Muscle layer of duodenum (tissue), 2 donors: Measurements from ENCODE around the gene REXO1.

Experiments used
- H3K27ac ChIP-seq: one replicate; pipeline ENCODE4 v1.7.0; 2013; ENCODE audit warnings: mild to moderate bottlenecking, low read length
- H3K27me3 ChIP-seq: one replicate; pipeline ENCODE4 v1.7.0; 2013; ENCODE audit warnings: low read depth, mild to moderate bottlenecking, control low read depth, low read length
- H3K36me3 ChIP-seq, 2 donors: one replicate each; pipeline ENCODE4 v1.7.0; 2013; ENCODE audit warnings: low read length in 2 of 2, control low read depth in 1 of 2, mild to moderate bottlenecking in 1 of 2; ENCODE audit not compliant: insufficient read depth in 2 of 2, control insufficient read depth in 1 of 2
- H3K4me1 ChIP-seq, 2 donors: one replicate each; pipeline ENCODE4 v1.7.0; 2013; ENCODE audit warnings: low read length in 2 of 2, mild to moderate bottlenecking in 2 of 2, control low read depth in 1 of 2, moderate library complexity in 1 of 2; ENCODE audit not compliant: insufficient read depth in 2 of 2, control insufficient read depth in 1 of 2
- H3K4me3 ChIP-seq, 2 donors: one replicate each; pipeline ENCODE4 v1.7.0; 2013; ENCODE audit warnings: low read length in 2 of 2, low read depth in 1 of 2, mild to moderate bottlenecking in 1 of 2
- H3K9me3 ChIP-seq, 2 donors: one replicate each; pipeline ENCODE4 v1.7.0; 2013; ENCODE audit warnings: low read length in 2 of 2, control low read depth in 1 of 2, mild to moderate bottlenecking in 1 of 2; ENCODE audit not compliant: control insufficient read depth in 1 of 2
- donor health status: healthy.

REXO1 gene

DNA sequence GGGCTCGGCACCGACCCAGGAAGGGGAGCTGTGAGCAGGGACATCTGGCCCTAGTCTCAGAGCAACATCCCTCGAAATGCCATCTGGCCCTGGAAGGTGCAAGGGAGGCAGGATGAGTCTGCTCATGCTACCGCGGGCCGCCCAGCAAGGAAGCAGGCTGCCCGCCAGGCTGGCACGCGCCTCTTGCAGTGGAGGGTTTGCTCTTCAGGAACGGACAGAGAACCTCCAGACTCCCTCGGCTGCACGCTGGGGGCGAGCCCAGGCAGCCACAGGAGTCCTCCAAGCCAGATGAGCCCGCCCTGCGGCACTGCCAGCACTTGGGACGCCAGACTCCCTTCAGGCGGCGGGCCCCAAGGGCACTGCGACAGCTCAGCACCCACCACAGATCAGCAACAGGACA lies 26.1 kb downstream of the REXO1 start:
- Histone ChIP-seq H3K27ac (no peak overlapping the region), H3K36me3 (peaks cover 16 to 74% of the 10 kb centered on the region in 2 donors)

DNA sequence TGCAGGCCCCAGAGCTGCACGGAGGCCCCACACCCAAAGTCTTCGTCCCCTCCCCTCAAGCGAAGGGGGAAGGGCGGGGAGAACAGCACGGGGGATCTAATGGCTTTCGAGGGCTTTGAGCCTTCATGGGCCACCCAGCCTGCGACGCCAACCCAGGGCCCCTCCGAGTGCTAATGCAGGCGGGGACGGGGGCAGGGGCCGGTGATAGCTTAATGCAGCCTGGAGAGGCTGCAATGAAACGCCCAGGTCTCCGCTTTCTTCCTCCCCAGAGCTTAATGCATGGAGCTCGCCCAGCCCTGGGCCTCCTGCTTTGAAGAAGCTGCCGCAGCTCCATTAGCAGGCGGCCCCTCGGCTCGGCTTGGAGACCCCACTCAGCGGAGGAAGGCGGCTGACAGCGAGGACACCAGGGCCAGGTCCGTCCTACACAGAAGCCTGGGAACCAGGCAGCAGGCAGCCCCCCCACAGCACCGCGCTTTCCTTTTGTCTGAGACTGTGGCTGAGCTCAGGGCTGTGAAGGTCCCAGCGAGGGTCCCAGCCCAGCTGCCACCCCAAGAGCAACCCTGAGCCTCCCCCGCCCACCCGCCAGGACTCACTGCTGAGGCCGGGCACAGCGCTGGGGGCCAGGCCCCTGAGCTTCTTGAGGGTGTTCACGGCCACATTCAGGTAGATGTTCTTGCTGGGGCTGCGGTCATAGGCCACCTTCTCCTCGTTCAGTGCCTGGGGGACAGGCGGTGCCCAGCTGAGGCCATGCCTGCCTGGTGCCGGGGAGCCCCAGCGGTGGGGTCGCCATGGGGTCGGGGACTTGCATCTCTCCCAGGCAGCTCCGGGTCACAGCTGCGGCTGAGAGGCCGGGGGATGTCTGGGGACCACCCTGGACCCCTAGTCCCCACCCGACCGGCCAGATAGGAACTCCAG lies 28.7 kb downstream of the REXO1 start:
- Histone ChIP-seq H3K27me3 (no peaks in the 10 kb centered on the region), H3K4me1 (no peaks in the 10 kb centered on the region), H3K36me3 (peaks cover 16 to 90% of the 10 kb centered on the region in 2 donors)

More for the DNA sequence above, 26.1 kb downstream of the REXO1 start:
- Histone ChIP-seq H3K9me3 (no peaks in the 10 kb centered on the region), H3K4me3 (no peak overlapping the region), H3K4me1 (peaks cover 0 to 11% of the 10 kb centered on the region in 2 donors), H3K27me3 (no peaks in the 10 kb centered on the region)

DNA sequence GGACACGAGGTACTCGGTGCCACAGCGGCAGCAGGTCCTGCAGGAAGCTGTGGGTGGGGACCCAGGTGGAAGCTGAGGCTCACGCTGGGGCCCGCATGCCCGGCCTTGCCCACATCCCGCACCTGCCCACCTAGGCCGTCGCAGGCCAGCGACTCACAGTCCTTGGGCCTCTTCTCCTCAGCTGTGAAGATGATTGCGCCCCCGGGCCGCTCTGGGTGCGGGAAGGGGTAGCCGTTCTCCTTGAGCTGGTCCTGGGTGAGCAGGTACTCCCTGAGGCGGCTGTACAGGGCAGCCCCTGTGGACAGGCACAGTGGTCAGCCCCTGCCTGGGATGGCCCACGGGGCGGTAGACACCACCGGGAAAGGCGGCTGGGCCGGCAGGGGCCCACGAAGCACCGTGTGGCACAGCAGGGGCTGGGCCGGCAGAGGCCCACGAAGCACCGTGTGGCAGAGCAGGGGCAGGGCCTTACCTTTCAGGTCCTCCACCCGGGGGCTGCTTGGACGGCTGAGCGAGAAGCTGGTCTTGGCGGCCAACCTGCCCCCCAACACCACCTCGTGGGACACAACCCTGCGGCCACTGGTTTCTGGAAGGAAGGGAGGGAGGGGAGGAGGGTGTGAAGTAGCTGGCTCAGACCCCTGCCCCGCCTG lies 29.6 kb downstream of the REXO1 start:
- H3K4me3 ChIP-seq = no peak overlapping the region
- peaks cover 16 to 84% of the 10 kb centered on the region in 2 donors for H3K36me3 ChIP-seq
- no peaks in the 10 kb centered on the region for H3K9me3 ChIP-seq
- H3K27ac ChIP-seq = no peak overlapping the region
- no peaks in the 10 kb centered on the region for H3K4me1 ChIP-seq
- no peaks in the 10 kb centered on the region for H3K27me3 ChIP-seq

More for the DNA sequence above, 28.7 kb downstream of the REXO1 start:
- no peaks in the 10 kb centered on the region for H3K9me3 ChIP-seq
- no peak overlapping the region for H3K4me3 ChIP-seq
- H3K27ac ChIP-seq = no peak overlapping the region

DNA sequence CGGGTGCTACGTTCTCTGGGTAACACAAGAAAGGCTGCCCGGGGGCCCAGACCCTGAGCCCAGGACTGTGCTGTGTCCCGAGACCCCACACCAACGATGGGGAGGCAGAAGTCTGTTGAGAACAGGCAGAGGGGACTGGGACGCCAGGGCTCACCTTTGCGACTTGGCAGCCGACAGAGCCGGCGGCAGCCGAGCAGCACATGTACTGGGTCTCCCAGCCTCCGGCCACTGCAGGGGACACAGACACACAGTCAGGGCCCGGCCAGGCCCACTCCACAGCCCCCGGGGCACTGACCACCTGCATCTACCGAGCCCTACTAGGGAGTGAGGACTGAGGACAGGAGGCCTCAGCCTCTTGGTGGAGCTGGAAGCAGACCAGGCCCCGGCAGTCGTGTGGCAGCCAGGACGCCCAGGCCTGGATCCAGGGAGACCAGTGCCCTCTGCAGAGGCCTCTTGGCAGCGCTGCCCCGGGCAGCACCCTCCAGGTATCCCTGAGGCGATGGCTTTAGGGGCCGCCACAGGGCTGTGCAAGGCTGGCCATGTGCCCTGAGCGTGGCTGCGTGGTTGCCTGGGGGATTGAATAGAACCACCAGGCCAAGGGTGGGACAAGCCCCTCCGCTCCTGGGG lies 30.6 kb downstream of the REXO1 start:
- Histone ChIP-seq H3K4me1 (peaks cover 0 to 9% of the 10 kb centered on the region in 2 donors), H3K27me3 (no peaks in the 10 kb centered on the region), H3K27ac (no peak overlapping the region), H3K4me3 (no peak overlapping the region), H3K36me3 (peaks cover 16 to 74% of the 10 kb centered on the region in 2 donors), H3K9me3 (no peaks in the 10 kb centered on the region)

DNA sequence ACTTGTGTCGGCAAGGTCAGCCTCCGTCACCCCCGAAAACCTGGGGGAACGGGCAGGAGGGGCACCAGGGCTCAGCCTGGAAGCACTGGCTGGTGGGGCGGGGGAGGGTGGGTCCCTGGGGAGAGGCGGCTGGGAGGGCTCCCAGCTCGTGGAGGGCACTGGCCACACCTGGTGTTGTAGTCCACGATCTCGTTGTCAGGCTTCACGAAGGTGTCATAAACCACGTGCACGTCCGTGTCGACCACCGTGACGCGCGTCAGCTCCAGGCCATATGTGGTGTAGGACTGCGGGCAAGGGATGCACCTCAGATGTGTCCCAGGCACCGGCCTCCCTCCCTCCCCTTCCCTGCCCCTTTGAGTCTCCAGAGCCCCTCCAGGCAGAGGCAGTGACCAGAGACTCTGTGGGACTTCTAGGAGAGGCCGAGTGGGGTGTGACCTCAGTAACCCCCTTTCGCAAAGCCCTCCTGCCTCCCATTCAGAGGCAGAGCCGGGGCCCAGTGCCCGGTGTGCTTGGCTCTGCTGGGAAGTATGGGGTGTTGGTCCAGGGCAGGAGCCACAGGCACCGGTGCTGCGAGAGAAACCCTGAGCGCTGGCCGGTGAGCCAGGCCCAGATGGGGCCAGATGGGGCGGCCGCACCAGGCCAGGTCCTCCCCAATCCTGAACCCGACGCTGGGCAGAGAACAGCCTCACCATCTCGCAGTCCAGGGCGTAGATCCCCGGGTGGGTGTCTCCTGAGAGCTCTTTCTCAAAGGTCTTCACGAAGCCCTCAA lies 31.6 kb downstream of the REXO1 start:
- peaks cover 16 to 64% of the 10 kb centered on the region in 2 donors for H3K36me3 ChIP-seq

DNA sequence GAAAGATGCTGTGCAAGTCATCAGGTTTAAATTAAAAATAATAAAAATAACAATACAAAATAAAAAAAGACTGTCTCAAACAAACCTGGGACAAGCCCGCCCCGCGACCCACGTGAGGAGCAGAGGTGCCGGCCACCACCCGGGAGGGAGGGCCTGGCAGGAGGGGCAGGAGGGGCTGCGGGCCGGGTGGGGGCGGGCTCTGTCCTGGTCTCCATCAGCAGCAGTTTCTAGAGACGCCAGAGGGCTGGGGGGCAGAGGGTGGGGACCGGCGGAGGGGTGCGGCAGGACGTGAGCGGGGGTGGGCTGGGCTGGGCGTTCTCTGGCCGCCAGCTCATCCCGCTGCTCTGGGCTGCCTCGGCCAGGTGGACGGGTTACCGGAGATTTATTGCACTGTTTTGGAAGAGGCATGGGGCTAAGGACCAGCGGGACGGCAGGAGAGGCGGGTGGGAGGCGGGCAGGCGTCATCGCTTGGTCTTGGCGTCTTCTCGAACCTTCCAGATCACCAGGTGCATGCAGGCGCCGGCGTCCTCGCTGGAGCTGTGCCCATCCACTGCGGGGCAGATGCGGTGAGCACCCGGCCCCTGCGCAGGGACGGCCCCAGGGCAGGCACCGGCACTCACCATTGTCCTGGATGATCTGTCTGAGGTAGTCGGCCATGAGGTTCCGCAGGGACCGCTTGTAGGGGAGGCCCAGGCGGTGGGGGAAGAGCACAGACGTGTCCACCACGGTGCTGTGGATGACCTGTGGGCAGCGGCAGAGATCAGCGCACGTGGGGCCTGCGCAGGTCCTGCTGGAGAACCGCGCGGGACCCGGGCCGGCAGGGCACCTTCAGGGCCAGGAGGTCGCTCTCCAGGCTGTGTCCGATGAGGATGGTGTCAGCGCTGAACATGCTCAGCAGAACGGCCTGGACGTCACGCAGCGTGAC lies 32.4 kb downstream of the REXO1 start:
- H3K9me3 ChIP-seq = no peaks in the 10 kb centered on the region
- H3K27ac ChIP-seq = no peak overlapping the region
- no peaks in the 10 kb centered on the region for H3K27me3 ChIP-seq
- peaks cover 0 to 14% of the 10 kb centered on the region in 2 donors for H3K4me1 ChIP-seq
- H3K4me3 ChIP-seq = no peak overlapping the region
- peaks cover 16 to 56% of the 10 kb centered on the region in 2 donors for H3K36me3 ChIP-seq

More for the DNA sequence above, 31.6 kb downstream of the REXO1 start:
- Histone ChIP-seq H3K27ac (no peak overlapping the region), H3K9me3 (no peaks in the 10 kb centered on the region), H3K4me1 (peaks cover 0 to 14% of the 10 kb centered on the region in 2 donors), H3K27me3 (no peaks in the 10 kb centered on the region), H3K4me3 (no peak overlapping the region)

DNA sequence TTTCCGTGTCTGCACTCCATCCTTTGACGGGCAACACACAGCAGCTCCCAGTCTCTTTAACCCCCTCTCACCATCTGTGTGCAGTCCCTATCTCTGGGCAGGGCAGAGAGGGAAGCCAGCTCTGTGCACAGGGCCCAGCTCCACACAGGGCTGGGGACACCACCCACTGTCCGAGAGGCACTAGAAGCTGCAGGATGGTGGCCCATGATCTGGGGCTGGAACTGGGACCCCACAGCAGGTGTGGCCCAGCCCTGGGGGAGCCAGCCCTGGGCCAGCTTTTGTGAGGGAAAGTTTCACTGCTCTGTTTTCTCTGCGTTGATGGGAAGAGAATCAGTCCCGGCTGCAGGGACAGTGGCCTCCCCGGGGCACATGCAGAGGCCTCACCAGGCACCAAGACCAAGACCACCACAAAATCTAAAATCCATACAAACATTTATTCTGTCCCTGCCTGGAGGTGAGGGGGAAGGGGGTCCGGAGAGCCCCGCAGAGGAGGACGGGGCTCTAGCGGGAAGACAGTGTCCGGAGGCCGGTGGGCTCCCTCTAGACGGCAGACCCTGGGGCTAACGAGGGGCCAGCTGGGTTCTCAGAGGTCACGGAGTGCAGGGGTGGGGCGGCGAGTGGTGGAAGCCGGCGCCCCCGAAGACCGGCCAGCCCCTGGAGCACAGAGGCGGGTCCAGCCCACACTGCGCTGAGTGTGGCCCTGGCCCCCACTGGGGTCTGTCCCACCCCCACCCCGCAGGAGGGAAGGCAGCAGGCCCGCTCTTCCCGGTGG lies 33.3 kb downstream of the REXO1 start:
- peaks cover 11 to 49% of the 10 kb centered on the region in 2 donors for H3K36me3 ChIP-seq
- no peak overlapping the region for H3K27ac ChIP-seq
- H3K27me3 ChIP-seq = no peaks in the 10 kb centered on the region
- no peaks in the 10 kb centered on the region for H3K9me3 ChIP-seq
- H3K4me3 ChIP-seq = no peak overlapping the region
- peaks cover 0 to 14% of the 10 kb centered on the region in 2 donors for H3K4me1 ChIP-seq

DNA sequence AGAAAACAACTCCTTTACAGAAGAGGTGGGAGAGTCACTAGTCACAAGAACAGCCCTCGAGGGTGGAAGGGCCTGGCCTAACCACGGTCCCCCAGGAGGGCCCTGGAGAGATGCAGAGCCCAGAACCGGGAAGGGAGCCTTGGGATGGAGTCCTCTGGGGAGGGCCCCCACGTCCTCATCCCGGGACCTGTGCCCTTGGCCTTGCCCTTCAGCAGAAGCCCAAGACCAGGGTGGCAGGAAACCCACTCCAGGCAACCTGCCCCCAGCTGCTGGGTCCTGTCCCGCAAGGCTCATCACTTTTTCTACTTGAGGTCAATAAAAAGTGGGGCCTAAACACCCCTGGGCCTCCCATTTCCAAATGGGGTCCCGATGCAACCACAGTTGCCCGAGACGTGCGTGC lies 33.9 kb downstream of the REXO1 start:
- peaks cover 10 to 43% of the 10 kb centered on the region in 2 donors for H3K36me3 ChIP-seq
- H3K27me3 ChIP-seq = no peaks in the 10 kb centered on the region
- H3K27ac ChIP-seq = no peak overlapping the region
- no peak overlapping the region for H3K4me3 ChIP-seq
- peaks cover 0 to 14% of the 10 kb centered on the region in 2 donors for H3K4me1 ChIP-seq
- no peaks in the 10 kb centered on the region for H3K9me3 ChIP-seq

DNA sequence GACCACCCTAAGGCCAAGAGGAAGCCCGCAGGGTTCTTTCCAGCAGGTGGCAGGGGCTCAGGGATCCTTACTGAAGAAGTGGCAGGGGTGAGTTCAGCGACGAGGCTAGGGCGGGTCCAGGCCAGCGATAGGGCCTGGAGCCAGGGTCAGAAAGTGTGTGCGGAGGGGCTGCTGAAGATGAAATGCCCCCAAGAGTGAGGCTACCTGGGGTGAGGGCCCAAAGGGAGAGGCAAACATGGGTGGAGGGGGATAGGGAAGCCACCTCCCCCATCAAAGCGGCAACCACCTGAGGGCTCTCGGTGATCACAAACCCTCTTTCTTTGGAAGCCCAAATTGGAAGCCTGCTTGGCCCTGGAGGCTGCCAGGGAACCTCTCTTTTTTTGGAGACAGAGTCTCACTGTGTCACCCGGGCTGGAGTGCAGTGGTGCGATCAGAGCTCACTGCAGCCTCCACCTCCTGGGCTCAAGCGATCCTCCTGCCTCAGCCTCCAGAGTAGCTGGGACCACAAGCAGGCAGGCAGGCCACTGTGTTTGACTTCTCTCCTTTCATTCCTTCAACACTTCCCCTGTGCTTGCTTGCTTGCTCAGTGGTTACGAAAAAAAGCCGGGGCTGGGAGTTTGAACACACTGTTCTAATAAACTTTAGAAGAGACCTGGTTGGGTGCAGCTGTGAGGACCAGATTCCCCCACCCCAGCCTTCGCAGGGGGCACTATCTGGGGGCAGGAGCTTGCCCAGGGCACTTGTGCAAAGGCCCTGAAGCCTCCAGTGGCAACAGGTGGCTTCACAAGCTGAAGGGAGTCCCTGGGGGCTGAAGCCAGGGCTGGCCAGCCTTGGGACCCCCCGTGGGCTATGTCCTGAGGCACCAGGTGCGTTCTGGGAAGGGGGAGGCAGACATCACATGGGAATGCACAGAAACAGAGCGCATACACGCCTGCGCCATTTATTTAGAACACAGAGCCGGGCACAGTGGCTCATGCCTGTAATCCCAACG lies 34.8 kb downstream of the REXO1 start:
- H3K27ac ChIP-seq = no peak overlapping the region
- peaks cover 9 to 35% of the 10 kb centered on the region in 2 donors for H3K36me3 ChIP-seq
- peak overlapping the region; percentile 64 to 69 for H3K4me3 ChIP-seq
- H3K9me3 ChIP-seq = no peaks in the 10 kb centered on the region
- no peaks in the 10 kb centered on the region for H3K27me3 ChIP-seq
- peaks cover 0 to 14% of the 10 kb centered on the region in 2 donors for H3K4me1 ChIP-seq
